Neural cell (in vitro differentiated cells): ENCODE measurements around the gene FAM47A. TPM values are rescaled to one million over a fixed set of nuclear protein-coding genes. Genes with fewer than 3 reads are reported as not detected.

Experiments used
- H2AFZ ChIP-seq: fragments of 200-600, 300-800 bp; sonication (generic), shearing (Covaris generic); 2 replicates; pipeline ENCODE4 v1.6.0; 2014; ENCODE audit warnings: low read depth, mild to moderate bottlenecking, antibody characterized with exemption, low read length, moderate library complexity
- H3F3A ChIP-seq: fragments of 200-600 bp; shearing (Covaris generic); 2 replicates; pipeline ENCODE4 v1.6.1; 2016; ENCODE audit warnings: mild to moderate bottlenecking, moderate library complexity, mixed read lengths, antibody characterized with exemption, low read length; ENCODE audit not compliant: insufficient read depth, poor library complexity, severe bottlenecking
- H3K27ac ChIP-seq: fragments of 200-600, 300-800 bp; sonication (generic), shearing (Covaris generic); 2 replicates; pipeline ENCODE4 v1.5.1; 2014; ENCODE audit warnings: mild to moderate bottlenecking, low read length, moderate library complexity
- H3K27me3 ChIP-seq: fragments of 300-800, 200-600 bp; sonication (generic), shearing (Covaris generic); 2 replicates; pipeline ENCODE4 v1.6.0; 2014; ENCODE audit warnings: mild to moderate bottlenecking, low read depth, low read length, moderate library complexity; ENCODE audit not compliant: insufficient read depth
- H3K36me3 ChIP-seq: fragments of 300-800, 200-600 bp; sonication (generic), shearing (Covaris generic); 2 replicates; pipeline ENCODE4 v1.5.1; 2014; ENCODE audit warnings: mild to moderate bottlenecking, antibody characterized with exemption, low read length, moderate library complexity; ENCODE audit not compliant: insufficient read depth
- H3K4me2 ChIP-seq: fragments of 300-800, 200-600 bp; sonication (generic), shearing (Covaris generic); 2 replicates; pipeline ENCODE4 v1.6.0; 2014; ENCODE audit warnings: mild to moderate bottlenecking, low read length
- H3K4me3 ChIP-seq: fragments of 300-800, 200-600 bp; sonication (generic), shearing (Covaris generic); 2 replicates; pipeline ENCODE4 v1.5.1; 2014; ENCODE audit warnings: mild to moderate bottlenecking, low read length, moderate library complexity
- H3K79me2 ChIP-seq: fragments of 200-600 bp; shearing (Covaris generic); replicated peaks from 2 replicates; pipeline ENCODE4 v1.6.0; 2014; ENCODE audit warnings: mild to moderate bottlenecking, low read length, moderate library complexity; ENCODE audit not compliant: insufficient read depth
- H3K9ac ChIP-seq: fragments of 300-800, 200-600 bp; sonication (generic), shearing (Covaris generic); 2 replicates; pipeline ENCODE4 v1.6.1; 2016; ENCODE audit warnings: mild to moderate bottlenecking, low read length, mixed read lengths
- H3K9me2 ChIP-seq: fragments of 200-600 bp; shearing (Covaris generic); 2 replicates; pipeline ENCODE4 v1.6.1; 2016; ENCODE audit warnings: mild to moderate bottlenecking, low read length, mixed read lengths; ENCODE audit not compliant: insufficient read depth
- H3K9me3 ChIP-seq: fragments of 200-600, 300-800 bp; sonication (generic), shearing (Covaris generic); 2 replicates; pipeline ENCODE4 v1.6.1; 2016; ENCODE audit warnings: mild to moderate bottlenecking, mixed run types, low read length, moderate library complexity, mixed read lengths
- H4K20me1 ChIP-seq: fragments of 200-600 bp; shearing (Covaris generic); 2 replicates; pipeline ENCODE4 v1.6.1; 2016; ENCODE audit warnings: mild to moderate bottlenecking, mixed run types; ENCODE audit not compliant: insufficient read depth
- EP300 ChIP-seq: fragments of 450-650 bp; conservative IDR thresholded peaks from 2 replicates; pipeline ENCODE4 v1.6.1; 2014; ENCODE audit warnings: antibody characterized with exemption, mild to moderate bottlenecking, moderate library complexity; ENCODE audit not compliant: poor library complexity, severe bottlenecking
- EZH2 ChIP-seq: fragments of 200-600, 300-800 bp; shearing (Covaris generic), sonication (generic); IDR thresholded peaks from 2 replicates; pipeline ENCODE4 v1.6.1; 2014; ENCODE audit warnings: antibody characterized with exemption, low read length, borderline replicate concordance, mild to moderate bottlenecking; ENCODE audit not compliant: insufficient read depth, poor library complexity, severe bottlenecking
- MXI1 ChIP-seq: fragments of 450-650 bp; conservative IDR thresholded peaks from 2 replicates; pipeline ENCODE4 v1.6.1; 2014; ENCODE audit warnings: antibody characterized with exemption, mild to moderate bottlenecking; ENCODE audit not compliant: poor library complexity, severe bottlenecking
- POLR2AphosphoS5 ChIP-seq: IDR thresholded peaks from 2 replicates; pipeline ENCODE4 v1.6.1; 2012
- RAD21 ChIP-seq: fragments of 450-650 bp; conservative IDR thresholded peaks from 2 replicates; pipeline ENCODE4 v1.6.1; 2014; ENCODE audit warnings: antibody characterized with exemption, mild to moderate bottlenecking, moderate library complexity
- SMC3 ChIP-seq: fragments of 450-650 bp; conservative IDR thresholded peaks from 2 replicates; pipeline ENCODE4 v1.6.1; 2014; ENCODE audit warnings: antibody characterized with exemption, mild to moderate bottlenecking, moderate library complexity; ENCODE audit not compliant: poor library complexity
- TAF1 ChIP-seq: IDR thresholded peaks from 2 replicates; pipeline ENCODE4 v1.6.1; 2012; ENCODE audit warnings: low read depth
- polyA plus RNA-seq: library from polyadenylated mRNA; depleted of rRNA; stranded (reverse); fragments of >200 nt; gene quantifications from 2 replicates; pipeline ENCODE4 v1.2.3, GENCODE V29; 2014
- TF ChIP-seq, protein P1 (sequence below): fragments of 450-650 bp; IDR thresholded peaks from 2 replicates; pipeline ENCODE4 v1.5.1; 2014; ENCODE audit warnings: antibody characterized with exemption, mild to moderate bottlenecking, moderate library complexity; ENCODE audit not compliant: poor library complexity, severe bottlenecking
- TF ChIP-seq, protein P2 (sequence below): IDR thresholded peaks from 2 replicates; pipeline ENCODE4 v1.6.1; 2012; ENCODE audit warnings: borderline replicate concordance

FAM47A gene
- polyA plus RNA-seq, 1 donor from 2014 or later = not detected

DNA sequence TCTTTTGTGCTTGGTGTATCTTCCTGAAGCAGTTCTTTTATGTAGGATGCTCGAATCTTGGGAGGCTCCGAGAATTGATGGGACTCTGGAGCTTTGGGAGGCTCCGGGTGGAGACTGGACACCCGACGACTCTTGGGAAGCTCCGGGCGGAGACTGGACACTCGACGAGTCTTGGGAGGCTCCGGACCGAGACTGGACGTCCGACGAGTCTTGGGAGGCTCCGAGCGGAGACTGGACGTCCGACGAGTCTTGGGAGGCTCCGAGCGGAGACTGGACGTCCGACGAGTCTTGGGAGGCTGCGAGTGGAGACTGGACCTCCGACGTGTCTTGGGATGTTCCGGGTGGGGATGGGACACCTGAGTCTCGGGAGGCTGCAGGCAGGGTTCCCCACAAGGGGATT, 1.6 kb downstream of the FAM47A start:
- no peak overlapping the region for H2AFZ ChIP-seq
- H3K9me3 ChIP-seq = no peaks in the 10 kb centered on the region
- H4K20me1 ChIP-seq = no peaks in the 10 kb centered on the region
- H3K79me2 ChIP-seq = no peaks in the 10 kb centered on the region
- H3F3A ChIP-seq = no peaks in the 10 kb centered on the region
- H3K4me2 ChIP-seq = no peak overlapping the region
- no peak overlapping the region for H3K9ac ChIP-seq
- H3K9me2 ChIP-seq = no peaks in the 10 kb centered on the region
- TF ChIP-seq TAF1 (no peak), SMC3 (no peak), EZH2 (no peak), RAD21 (no peak), POLR2AphosphoS5 (no peak), EP300 (no peak), MXI1 (no peak)
- TF ChIP-seq, protein P1, sequence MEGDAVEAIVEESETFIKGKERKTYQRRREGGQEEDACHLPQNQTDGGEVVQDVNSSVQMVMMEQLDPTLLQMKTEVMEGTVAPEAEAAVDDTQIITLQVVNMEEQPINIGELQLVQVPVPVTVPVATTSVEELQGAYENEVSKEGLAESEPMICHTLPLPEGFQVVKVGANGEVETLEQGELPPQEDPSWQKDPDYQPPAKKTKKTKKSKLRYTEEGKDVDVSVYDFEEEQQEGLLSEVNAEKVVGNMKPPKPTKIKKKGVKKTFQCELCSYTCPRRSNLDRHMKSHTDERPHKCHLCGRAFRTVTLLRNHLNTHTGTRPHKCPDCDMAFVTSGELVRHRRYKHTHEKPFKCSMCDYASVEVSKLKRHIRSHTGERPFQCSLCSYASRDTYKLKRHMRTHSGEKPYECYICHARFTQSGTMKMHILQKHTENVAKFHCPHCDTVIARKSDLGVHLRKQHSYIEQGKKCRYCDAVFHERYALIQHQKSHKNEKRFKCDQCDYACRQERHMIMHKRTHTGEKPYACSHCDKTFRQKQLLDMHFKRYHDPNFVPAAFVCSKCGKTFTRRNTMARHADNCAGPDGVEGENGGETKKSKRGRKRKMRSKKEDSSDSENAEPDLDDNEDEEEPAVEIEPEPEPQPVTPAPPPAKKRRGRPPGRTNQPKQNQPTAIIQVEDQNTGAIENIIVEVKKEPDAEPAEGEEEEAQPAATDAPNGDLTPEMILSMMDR = no peak
- TF ChIP-seq, protein P2, sequence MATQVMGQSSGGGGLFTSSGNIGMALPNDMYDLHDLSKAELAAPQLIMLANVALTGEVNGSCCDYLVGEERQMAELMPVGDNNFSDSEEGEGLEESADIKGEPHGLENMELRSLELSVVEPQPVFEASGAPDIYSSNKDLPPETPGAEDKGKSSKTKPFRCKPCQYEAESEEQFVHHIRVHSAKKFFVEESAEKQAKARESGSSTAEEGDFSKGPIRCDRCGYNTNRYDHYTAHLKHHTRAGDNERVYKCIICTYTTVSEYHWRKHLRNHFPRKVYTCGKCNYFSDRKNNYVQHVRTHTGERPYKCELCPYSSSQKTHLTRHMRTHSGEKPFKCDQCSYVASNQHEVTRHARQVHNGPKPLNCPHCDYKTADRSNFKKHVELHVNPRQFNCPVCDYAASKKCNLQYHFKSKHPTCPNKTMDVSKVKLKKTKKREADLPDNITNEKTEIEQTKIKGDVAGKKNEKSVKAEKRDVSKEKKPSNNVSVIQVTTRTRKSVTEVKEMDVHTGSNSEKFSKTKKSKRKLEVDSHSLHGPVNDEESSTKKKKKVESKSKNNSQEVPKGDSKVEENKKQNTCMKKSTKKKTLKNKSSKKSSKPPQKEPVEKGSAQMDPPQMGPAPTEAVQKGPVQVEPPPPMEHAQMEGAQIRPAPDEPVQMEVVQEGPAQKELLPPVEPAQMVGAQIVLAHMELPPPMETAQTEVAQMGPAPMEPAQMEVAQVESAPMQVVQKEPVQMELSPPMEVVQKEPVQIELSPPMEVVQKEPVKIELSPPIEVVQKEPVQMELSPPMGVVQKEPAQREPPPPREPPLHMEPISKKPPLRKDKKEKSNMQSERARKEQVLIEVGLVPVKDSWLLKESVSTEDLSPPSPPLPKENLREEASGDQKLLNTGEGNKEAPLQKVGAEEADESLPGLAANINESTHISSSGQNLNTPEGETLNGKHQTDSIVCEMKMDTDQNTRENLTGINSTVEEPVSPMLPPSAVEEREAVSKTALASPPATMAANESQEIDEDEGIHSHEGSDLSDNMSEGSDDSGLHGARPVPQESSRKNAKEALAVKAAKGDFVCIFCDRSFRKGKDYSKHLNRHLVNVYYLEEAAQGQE = no peak
- H3K27me3 ChIP-seq = no peaks in the 10 kb centered on the region
- H3K4me3 ChIP-seq = no peak overlapping the region
- H3K36me3 ChIP-seq = no peaks in the 10 kb centered on the region
- no peak overlapping the region for H3K27ac ChIP-seq

DNA sequence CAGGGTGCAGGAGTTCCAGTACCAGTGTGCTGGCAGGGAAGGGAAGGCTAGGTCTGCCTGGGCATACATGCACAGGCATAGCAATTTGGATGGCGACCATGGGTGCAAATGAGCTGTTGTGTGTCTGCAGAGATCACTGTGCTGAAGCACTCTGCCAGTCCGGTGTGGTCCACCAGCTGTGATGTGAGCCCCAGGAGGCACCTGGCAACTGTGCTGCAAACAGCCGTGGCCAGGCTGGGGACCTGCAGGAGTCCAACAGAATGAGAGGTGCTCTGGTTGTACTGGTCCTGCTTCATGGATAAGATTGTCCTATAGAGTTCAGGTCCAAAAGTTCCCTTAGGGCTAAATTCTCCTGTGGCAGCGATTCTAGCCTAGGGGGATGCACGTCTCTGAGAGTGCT, 6.1 kb downstream of the FAM47A start:
- no peaks in the 10 kb centered on the region for H3K79me2 ChIP-seq
- H3K9me2 ChIP-seq = no peaks in the 10 kb centered on the region
- no peak overlapping the region for H2AFZ ChIP-seq
- H3K36me3 ChIP-seq = no peaks in the 10 kb centered on the region
- no peak overlapping the region for H3K27ac ChIP-seq
- H3K9ac ChIP-seq = no peak overlapping the region
- H4K20me1 ChIP-seq = no peaks in the 10 kb centered on the region
- no peaks in the 10 kb centered on the region for H3K27me3 ChIP-seq
- no peaks in the 10 kb centered on the region for H3K9me3 ChIP-seq
- no peak overlapping the region for H3K4me2 ChIP-seq
- H3K4me3 ChIP-seq = no peak overlapping the region
- TF ChIP-seq POLR2AphosphoS5 = no peak
- no peak for TF ChIP-seq SMC3
- TF ChIP-seq TAF1 = no peak
- TF ChIP-seq EP300 = no peak
- TF ChIP-seq, protein P2 = no peak
- no peak for TF ChIP-seq RAD21
- no peaks in the 10 kb centered on the region for H3F3A ChIP-seq
